Raji (cell line): ENCODE measurements around the gene FRMPD4.

Source experiments
- POLR2A ChIP-seq: IDR thresholded peaks from 2 replicates; pipeline ENCODE4 v1.6.1; 2011; ENCODE audit warnings: low read depth, low read length, control low read depth; ENCODE audit not compliant: insufficient read depth

The FRMPD4 gene

DNA sequence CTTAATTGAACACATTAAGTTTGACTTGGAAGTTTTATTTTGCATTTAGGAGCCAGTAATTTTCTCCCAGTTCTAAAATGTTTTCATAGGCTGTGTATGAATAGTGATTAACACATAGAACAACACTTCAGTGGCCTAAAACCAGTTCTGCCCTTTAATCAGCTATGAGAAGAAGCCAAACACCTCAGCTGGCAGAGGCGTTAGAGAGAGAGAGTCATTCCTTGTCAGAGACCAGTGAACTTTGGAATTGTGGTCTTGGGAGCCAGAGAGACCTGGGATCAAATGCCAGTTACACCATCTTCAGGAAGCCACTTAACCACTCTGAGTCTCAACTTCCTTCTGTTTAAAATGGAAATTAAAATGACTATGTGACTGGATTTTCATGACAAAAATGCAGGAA lies 613.6 kb downstream of the FRMPD4 start:
- no peak for TF ChIP-seq POLR2A

DNA sequence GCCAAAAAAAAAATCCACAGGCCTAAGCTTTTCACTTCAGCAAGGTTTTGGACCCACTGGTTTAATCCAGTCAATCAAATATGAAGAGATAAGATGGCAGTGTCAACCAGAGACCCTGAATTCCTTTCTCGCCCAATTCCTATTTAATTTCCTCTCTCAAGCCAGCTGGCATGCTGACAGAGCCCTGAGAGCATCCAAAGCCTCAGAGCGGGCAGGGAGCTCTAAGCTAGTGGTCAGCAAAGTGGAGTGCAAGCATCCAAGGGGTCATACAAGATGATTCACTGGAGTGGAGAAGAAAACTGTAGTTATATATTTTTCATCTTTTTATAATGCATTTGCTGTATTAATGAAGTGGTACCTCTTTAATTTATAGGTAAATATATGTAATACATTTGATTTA lies 615.1 kb downstream of the FRMPD4 start:
- TF ChIP-seq POLR2A = no peak

DNA sequence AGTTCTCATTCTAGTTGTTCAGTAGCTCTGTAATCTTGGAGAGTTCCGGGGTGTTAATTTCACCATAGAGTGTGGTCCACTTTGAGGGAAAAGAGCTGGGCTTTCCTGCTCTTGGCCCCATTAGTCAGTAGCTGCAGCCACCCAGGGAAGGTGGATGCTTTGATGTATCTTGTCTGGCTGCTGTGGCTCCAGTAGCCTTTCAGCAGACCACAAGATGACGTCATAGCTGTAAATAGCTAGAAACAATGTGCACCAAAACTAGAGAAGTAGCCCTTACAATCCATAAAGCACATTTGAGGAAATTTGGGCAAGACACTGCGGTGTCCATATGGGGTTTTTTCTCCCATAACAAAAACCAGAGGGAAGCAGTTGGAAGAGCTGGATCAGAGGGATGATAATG lies 620.0 kb downstream of the FRMPD4 start:
- TF ChIP-seq POLR2A = no peak

GRCh38 chrX:12767856-12768255 lies 629.6 kb downstream of the FRMPD4 start:
- TF ChIP-seq POLR2A = no peak

GRCh38 chrX:12768491-12768890 lies 630.2 kb downstream of the FRMPD4 start:
- TF ChIP-seq POLR2A = no peak

DNA sequence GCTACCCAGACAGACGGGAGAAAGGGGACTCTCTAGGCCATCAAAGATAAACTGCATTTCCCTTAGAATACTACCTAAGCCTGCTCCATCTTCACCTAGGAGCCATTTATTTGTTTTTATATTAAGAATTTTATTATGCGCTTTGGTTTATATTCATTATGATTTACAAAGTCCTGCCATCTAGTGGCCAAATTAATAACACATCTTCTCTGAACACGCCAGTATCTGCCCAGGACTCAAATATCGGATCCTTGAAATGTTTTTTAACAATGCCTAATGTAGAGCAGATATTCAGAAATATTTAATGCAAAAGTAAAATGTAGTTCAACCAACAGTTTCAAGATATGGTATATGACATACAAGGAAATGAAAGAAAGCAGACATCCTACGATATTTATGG lies 632.2 kb downstream of the FRMPD4 start:
- no peak for TF ChIP-seq POLR2A

DNA sequence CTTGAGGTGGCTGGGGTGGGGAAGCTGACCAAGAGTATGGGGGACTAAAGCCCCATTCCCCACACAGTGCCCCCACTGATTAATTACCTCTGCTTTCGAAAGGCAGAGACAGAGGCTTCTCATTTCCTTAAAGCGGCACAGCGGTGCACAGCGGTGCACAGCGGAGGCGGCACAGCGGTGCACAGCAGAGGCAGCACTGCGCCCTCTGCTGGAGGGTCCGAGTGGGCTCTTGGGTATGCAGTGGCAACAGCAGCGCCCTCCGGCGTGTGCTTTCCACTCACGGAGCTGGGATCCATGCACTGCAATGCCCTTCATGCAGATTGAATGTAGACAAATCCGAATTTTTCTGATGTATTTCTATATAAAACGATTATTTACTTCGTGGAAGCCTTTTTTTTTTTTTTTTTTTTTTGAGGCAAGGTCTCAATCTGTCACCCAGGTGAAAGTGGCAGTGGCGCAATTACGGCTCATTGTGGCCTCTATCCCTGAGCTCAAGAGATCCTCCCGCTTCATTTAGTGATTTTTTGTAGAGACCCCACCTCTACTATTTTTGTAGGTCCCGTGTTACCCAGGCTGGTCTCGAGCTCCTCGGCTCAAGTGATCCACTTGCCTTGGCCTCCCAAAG lies 633.3 kb downstream of the FRMPD4 start:
- no peak for TF ChIP-seq POLR2A
